Measurements from ENCODE around the gene TMEM63A.
"Not testable (repeated sequence)": the region's sequence is repeated elsewhere in the genome, so short reads cannot be mapped to it uniquely, and the experiment has no call there.

The TMEM63A gene

GRCh38 chr1:225888898-225889601 lies 6.9 kb upstream of the TMEM63A start, which contains the start of gene LEFTY1:
Gene LEFTY1 (minus strand): TSS chr1:225889146. CDS start chr1:225889066, 80 bp downstream.
- no peak within 1 kb of the TSS for H3K4me3 ChIP-seq (ENCODE audit: low read depth, low read length)
- TF ChIP-seq CTCF (IDR thresholded peaks at IDR 0.05; ENCODE audit: borderline replicate concordance, insufficient read depth, low read depth, low read length): no peak

GRCh38 chr1:225888289-225888897 lies 6.2 kb upstream of the TMEM63A start:
- no peak overlapping the region for H3K4me3 ChIP-seq (ENCODE audit: low read depth, low read length)

GRCh38 chr1:225887554-225888288 lies 5.5 kb upstream of the TMEM63A start:
- not testable (repeated sequence) for H3K4me3 ChIP-seq (ENCODE audit: low read depth, low read length)

More at GRCh38 chr1:225888289-225888897, 6.2 kb upstream of the TMEM63A start:
- TF ChIP-seq CTCF (IDR thresholded peaks at IDR 0.05; ENCODE audit: borderline replicate concordance, insufficient read depth, low read depth, low read length): no peak

- no peak overlapping the region for H3K4me3 ChIP-seq (ENCODE audit: low read depth, low read length)
- no peak for TF ChIP-seq CTCF (IDR thresholded peaks at IDR 0.05; ENCODE audit: borderline replicate concordance, insufficient read depth, low read depth, low read length)
Observed at GRCh38 chr1:225887030-225887314, 4.8 kb upstream of the TMEM63A start.

GRCh38 chr1:225886159-225887029 lies 4.2 kb upstream of the TMEM63A start:
- TF ChIP-seq CTCF (IDR thresholded peaks at IDR 0.05; ENCODE audit: borderline replicate concordance, insufficient read depth, low read depth, low read length): no peak
- H3K4me3 ChIP-seq (ENCODE audit: low read depth, low read length): no peak overlapping the region

- H3K4me3 ChIP-seq (ENCODE audit: low read depth, low read length): no peak overlapping the region
- no peak for TF ChIP-seq CTCF (IDR thresholded peaks at IDR 0.05; ENCODE audit: borderline replicate concordance, insufficient read depth, low read depth, low read length)
Observed at GRCh38 chr1:225885336-225885735, 3.2 kb upstream of the TMEM63A start.

Data from GM12875 (cell line).